Fibroblast of mammary gland (primary cell): Measurements from ENCODE around the gene DNAL1.

Experiments used
- DNase-seq: peaks from one replicate; pipeline ENCODE4 v3.0.0-alpha.2; 2010; ENCODE audit warnings: low read depth
- H3K4me3 ChIP-seq: 2 replicates; pipeline ENCODE4 v1.5.1; 2011; ENCODE audit warnings: low read depth, mild to moderate bottlenecking, low read length, moderate library complexity; ENCODE audit not compliant: control insufficient read depth
- TF ChIP-seq, protein P1 (sequence below): conservative IDR thresholded peaks from 2 replicates; pipeline ENCODE4 v1.5.1; 2011; ENCODE audit warnings: low read depth, low read length, inconsistent platforms; ENCODE audit not compliant: control insufficient read depth, insufficient read depth

DNAL1 gene

DNA sequence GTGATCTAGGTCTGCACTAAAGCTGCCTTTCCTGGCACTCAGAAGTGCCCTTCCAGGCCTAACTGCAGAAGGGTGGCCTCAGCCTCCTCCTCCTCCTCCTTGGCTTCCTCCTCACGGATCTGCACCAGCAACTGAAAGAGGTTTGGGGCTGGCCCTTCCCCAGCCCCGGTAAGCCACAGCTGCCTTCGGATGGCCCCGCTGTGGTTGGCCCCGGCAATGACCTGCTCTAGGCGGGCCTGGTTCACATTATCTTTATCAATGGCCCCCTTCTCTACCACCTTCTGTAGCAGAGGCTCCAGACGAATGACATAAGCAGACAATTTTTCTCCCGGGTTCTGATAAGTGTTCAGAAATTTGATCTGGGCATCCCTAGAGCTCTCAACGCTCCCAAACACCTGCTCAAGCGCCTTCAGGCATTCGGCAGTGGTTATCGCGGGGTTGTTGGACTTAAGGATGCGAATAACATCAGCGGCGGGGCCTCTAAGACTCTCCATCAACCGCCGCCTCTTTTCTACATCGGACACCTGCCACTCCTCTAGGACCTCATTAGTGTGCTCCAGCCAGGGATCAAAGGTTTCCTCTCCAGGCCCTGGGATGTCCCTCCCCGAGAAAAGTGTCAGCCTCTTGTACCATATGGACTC lies 67.9 kb downstream of the DNAL1 start:
- no peak for DNase-seq
- TF ChIP-seq, protein P1, sequence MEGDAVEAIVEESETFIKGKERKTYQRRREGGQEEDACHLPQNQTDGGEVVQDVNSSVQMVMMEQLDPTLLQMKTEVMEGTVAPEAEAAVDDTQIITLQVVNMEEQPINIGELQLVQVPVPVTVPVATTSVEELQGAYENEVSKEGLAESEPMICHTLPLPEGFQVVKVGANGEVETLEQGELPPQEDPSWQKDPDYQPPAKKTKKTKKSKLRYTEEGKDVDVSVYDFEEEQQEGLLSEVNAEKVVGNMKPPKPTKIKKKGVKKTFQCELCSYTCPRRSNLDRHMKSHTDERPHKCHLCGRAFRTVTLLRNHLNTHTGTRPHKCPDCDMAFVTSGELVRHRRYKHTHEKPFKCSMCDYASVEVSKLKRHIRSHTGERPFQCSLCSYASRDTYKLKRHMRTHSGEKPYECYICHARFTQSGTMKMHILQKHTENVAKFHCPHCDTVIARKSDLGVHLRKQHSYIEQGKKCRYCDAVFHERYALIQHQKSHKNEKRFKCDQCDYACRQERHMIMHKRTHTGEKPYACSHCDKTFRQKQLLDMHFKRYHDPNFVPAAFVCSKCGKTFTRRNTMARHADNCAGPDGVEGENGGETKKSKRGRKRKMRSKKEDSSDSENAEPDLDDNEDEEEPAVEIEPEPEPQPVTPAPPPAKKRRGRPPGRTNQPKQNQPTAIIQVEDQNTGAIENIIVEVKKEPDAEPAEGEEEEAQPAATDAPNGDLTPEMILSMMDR, result no peak

GRCh38 chr14:73713206-73713802 lies 68.5 kb downstream of the DNAL1 start:
- H3K4me3 ChIP-seq, result peak overlapping the region; percentile 85
- no peak for DNase-seq
- TF ChIP-seq, protein P1, result no peak

More for the DNA sequence above, 67.9 kb downstream of the DNAL1 start:
- H3K4me3 ChIP-seq, result peak overlapping the region; percentile 85

DNA sequence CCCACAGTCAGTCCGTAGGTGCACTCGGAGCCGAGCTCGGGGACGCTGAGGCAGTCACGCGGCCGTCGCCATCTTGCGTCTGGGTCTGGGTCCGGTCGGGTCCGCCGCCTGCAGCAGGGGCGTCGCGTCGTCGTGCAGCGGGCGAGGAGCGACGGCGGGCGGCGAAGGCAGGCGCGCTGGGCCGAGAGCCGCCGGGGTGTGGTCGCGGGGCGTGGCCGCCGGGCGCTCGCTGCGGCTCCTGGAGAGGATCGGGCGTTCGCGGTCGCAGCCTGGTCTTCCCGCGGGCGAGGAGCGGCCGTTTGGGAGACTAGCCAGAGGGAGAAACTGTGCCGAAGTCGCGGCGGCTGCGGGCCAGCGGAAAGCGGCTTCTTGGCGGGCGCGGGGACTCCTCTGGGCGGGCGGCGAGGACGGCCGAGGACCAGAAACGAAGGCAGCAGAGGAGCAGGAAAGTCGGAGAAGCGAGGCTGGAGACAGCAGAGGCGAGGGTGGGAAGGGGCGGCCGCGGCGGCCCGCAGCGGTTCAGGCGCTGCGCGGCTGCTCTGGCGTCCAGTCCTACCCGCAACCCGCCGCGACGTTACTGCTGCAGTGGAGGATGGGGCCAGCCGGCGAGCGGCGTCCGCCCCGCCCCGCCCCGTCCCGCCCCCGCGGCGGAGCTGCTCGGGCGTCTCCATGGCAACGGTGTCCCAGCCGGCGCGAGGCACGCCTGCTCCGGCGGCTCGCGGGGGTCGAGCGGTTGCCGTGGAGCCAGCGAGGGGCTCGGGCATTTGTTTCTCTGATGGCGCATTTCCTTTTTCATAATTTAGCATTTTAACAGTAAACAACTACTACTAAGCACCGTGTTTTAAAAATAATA lies 69.2 kb downstream of the DNAL1 start, which contains the start of gene PNMA1:
PNMA1 (minus strand) TSS at position 582 of the 853 bp plus-strand sequence. CDS start 745 bp downstream, outside the sequence.
- peak within 1 kb of the TSS; percentile 85 for H3K4me3 ChIP-seq
- TF ChIP-seq, protein P1, result no peak
- peak; percentile 67 for DNase-seq

DNA sequence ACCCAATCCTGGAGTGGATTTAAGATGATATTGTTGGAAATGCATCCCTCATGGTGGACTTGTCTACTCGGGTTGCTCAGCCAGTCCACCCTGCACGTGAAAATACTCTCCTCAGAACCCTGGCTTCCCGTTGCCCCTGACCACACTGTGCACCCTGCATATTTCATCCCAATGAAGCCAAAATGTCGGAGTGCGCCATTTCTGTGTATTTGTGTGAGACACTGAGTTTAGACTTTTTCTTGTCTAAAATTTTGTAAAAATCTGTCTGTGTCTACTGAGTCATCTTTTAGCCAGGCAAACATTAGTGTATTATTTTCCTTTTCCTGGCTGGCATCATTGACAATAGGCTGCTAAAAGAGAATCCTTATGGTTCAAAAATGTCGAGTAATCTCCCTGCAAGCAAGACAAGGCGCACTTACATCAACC lies 69.9 kb downstream of the DNAL1 start:
- H3K4me3 ChIP-seq, result peak overlapping the region; percentile 11
- DNase-seq, result peak; percentile 45
- TF ChIP-seq, protein P1, result no peak

DNA sequence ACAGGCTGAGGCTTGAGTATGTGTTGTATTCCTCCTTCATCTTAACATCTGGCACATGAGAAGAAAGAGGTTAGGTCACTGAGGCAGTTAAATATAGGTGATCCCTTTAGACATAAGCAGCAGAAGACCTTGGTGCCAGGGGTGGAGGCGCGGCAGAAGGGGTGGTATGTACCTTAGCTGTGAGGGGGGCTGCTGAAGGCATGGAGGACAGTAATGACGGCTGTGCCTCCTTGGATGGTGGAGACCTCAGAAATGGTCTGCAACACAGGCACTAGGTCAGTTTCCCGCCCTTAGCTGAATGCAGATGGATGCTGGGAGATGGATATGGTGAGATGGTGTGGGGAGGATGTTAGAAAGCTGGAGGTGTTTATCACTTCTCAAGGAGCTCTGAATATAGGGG lies 70.9 kb downstream of the DNAL1 start:
- DNase-seq, result no peak
- TF ChIP-seq, protein P1, result no peak

DNA sequence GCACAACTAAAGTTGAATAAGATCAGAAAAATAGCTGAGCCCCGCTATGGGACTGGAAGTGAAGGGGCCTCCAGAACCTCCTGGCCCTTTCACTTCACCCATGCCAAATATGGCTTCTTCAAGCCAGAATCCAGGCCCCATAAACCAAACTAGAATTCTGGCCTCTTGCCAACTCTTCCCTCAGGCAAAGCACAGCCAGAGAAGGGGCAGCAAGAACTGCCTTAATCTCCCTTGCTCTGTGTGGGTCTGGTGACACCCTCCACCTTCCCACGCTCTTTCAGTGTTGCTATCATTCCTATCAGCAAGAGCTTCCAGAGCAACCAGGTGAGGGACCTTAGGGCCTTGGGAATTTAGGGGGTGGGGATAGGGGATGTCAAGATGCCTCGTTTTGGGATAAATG lies 72.5 kb downstream of the DNAL1 start:
- no peak overlapping the region for H3K4me3 ChIP-seq
- no peak for DNase-seq
- TF ChIP-seq, protein P1, result no peak

More for the DNA sequence above, 70.9 kb downstream of the DNAL1 start:
- no peak overlapping the region for H3K4me3 ChIP-seq
